NCI-H2196 (cell line): ENCODE data around the gene DHRS2.

Experiments
- DNase-seq: peaks from one replicate; lab custom pipeline; 2025; ENCODE audit not compliant: unreplicated experiment; lab: John Stamatoyannopoulos, UW

DHRS2 gene

GRCh38 chr14:23612354-23612732, 23.8 kb upstream of the DHRS2 start:
- no peak for DNase-seq

- no peak for DNase-seq
These were observed 23.4 kb upstream of the DHRS2 start for GRCh38 chr14:23612802-23613201.

- DNase-seq = no peak
These were observed 22.7 kb upstream of the DHRS2 start for GRCh38 chr14:23613242-23614070.

DNA sequence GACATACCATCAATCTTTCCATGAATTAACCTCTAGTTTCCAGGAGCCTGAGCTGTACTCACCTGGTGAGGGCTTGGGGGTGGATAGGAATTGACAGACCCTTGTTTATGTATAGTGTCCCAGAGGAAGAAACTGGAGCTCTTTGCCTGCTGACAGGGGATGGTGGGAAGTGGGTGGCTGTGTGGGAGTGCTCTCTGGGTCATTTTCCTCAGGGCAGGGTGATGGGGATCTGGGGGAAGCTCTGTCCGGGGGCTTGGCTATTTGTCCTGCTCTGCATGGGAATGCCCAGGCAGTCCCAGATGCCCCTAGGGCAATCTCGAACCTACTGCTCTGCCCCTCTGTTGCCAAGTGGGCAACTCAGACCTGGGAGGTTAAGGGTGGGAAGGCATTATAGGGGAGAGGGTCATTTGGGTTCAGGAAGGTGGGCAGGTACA, 21.8 kb upstream of the DHRS2 start:
- no peak for DNase-seq

GRCh38 chr14:23615856-23616255, 20.3 kb upstream of the DHRS2 start:
- DNase-seq = no peak

- DNase-seq = no peak
These were observed 18.6 kb upstream of the DHRS2 start for GRCh38 chr14:23617539-23617938.

GRCh38 chr14:23618415-23618988, 17.7 kb upstream of the DHRS2 start:
- no peak for DNase-seq

GRCh38 chr14:23620177-23620702, 15.9 kb upstream of the DHRS2 start:
- no peak for DNase-seq

- DNase-seq = no peak
These were observed 14.8 kb upstream of the DHRS2 start for GRCh38 chr14:23621204-23621931.

DNA sequence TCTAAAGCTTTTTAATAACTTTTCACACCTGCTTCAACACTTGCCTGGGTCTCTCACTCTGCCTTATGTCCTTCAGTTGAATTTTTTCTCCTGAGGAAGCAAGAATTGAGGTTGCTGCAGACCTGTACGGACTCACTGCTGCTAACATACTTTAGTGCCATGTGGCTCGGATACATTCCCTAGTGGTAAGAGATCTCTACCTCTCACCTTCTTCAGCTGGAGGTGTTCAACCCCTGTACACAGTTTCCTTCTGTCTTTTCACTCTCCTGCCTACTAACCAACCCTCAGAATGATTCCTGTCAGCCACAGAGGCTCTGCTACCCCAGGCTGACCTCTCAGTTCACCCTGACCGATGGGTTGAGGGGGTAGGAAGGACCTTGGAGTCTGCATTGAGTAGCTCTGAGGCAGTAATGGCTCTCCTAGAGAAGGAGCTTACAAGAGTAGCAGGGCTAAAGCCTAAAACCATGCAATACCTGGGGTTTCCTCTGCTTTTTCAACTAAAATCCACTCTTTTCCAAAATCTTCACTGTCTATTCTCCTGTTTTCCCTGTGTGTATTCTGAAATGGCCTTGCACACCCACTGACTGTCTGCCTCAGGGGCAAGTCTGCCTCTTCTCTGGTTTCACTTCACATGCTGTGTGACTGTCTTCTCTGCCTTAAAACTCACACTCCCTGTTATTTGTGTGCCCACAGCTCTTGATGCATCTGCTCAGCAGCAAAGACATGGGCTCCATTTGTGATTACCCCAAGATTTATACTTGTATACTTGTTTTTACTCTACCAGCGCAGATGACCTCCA, 14.0 kb upstream of the DHRS2 start:
- DNase-seq = no peak

GRCh38 chr14:23622990-23623389, 13.2 kb upstream of the DHRS2 start:
- no peak for DNase-seq

DNA sequence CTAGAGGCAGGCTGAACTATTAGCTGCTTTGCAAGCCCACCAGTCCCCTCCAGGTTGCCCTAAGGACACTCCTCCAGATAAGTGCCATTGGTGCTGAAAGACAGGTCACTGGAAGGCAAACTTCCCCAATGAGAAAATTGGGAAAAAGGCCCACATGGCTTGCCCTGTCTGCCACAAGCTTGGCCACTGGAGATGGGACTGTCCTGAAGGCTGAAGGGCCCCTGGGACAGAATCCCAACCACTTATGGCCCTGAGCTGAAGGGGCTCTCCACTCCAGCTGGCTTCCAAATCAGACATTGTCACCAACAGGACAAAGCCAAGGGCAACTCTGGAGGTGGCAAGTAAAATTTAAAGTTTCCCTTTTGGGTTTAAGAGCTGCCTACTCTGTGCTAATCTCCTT, 12.2 kb upstream of the DHRS2 start:
- DNase-seq = no peak

- DNase-seq = no peak
These were observed 11.2 kb upstream of the DHRS2 start for GRCh38 chr14:23624830-23625404.

DNA sequence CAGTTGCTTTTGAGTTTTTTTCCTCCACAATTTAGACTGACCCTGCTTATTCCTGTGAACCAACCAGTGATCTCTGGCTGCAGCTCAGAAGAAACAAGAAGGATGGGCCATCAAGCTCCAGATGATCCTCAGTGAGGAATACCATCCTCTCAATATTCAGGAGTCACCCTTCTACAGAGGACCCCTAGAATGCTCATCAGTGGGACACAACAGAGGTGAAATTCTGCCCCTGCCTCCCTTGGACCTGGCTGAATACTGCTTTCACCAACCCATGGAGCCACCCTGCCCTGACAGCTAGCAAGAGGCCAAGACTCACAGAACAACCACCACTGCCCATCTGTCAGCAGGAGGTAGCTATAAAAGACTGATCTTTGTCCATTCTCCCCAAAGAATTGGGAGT, 9.2 kb upstream of the DHRS2 start:
- DNase-seq = no peak

- DNase-seq = no peak
These were observed 8.2 kb upstream of the DHRS2 start for GRCh38 chr14:23627961-23628360.

DNA sequence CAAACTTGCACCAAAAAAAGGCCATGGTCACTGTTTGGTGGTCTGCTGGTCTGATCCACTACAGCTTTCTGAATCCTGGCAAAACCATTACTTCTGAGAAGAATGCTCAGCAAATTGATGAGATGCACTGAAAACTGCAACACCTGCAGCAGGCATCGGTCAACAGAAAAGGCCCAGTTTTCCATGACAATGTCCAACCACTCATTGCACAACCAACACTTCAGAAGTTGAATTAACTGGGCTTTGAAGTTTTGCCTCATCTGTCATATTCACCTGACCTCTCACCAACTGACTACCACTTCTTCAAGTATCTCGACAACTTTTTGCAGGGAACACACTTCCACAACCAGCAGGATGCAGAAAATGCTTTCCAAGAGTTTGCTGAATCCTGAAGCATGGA, 7.0 kb upstream of the DHRS2 start:
- no peak for DNase-seq

- DNase-seq = no peak
These were observed 6.2 kb upstream of the DHRS2 start for GRCh38 chr14:23629832-23630396.

GRCh38 chr14:23630687-23631086, 5.5 kb upstream of the DHRS2 start:
- DNase-seq = no peak

GRCh38 chr14:23631234-23631633, 4.9 kb upstream of the DHRS2 start:
- no peak for DNase-seq

- peak; percentile 90 for DNase-seq
These were observed 4.3 kb upstream of the DHRS2 start for GRCh38 chr14:23631702-23632460.
